ENCODE data around the gene DRD3.

Gene DRD3

GRCh38 chr3:114104414-114104813 is 74.4 kb downstream of the DRD3 start:
- no peak overlapping the region for H3K4me3 ChIP-seq (ENCODE audit: low read depth, low read length)
- no peaks in the 10 kb centered on the region for H3K27me3 ChIP-seq (ENCODE audit: insufficient read depth, low read depth, severe bottlenecking)
- no peak overlapping the region for H3K27ac ChIP-seq
- TF ChIP-seq CTCF (IDR thresholded peaks at IDR 0.05; ENCODE audit: low read depth, low read length), result no peak
- no peaks in the 10 kb centered on the region for H3K9me3 ChIP-seq (ENCODE audit: severe bottlenecking)
- H3K36me3 ChIP-seq, result no peaks in the 10 kb centered on the region
- no peak for DNase-seq

GRCh38 chr3:114103858-114104257 is 75.0 kb downstream of the DRD3 start:
- no peak overlapping the region for H3K4me3 ChIP-seq (ENCODE audit: low read depth, low read length)

GRCh38 chr3:114103181-114103580 is 75.7 kb downstream of the DRD3 start:
- no peaks in the 10 kb centered on the region for H3K36me3 ChIP-seq
- no peak overlapping the region for H3K27ac ChIP-seq
- no peaks in the 10 kb centered on the region for H3K9me3 ChIP-seq (ENCODE audit: severe bottlenecking)
- H3K27me3 ChIP-seq (ENCODE audit: insufficient read depth, low read depth, severe bottlenecking), result no peaks in the 10 kb centered on the region
- no peak for TF ChIP-seq CTCF (IDR thresholded peaks at IDR 0.05; ENCODE audit: low read depth, low read length)
- no peak for DNase-seq
- no peak overlapping the region for H3K4me3 ChIP-seq (ENCODE audit: low read depth, low read length)

More at GRCh38 chr3:114103858-114104257, 75.0 kb downstream of the DRD3 start:
- no peak for DNase-seq
- no peaks in the 10 kb centered on the region for H3K27me3 ChIP-seq (ENCODE audit: insufficient read depth, low read depth, severe bottlenecking)
- H3K27ac ChIP-seq, result no peak overlapping the region
- TF ChIP-seq CTCF (IDR thresholded peaks at IDR 0.05; ENCODE audit: low read depth, low read length), result no peak
- no peaks in the 10 kb centered on the region for H3K36me3 ChIP-seq
- H3K9me3 ChIP-seq (ENCODE audit: severe bottlenecking), result no peaks in the 10 kb centered on the region

GRCh38 chr3:114101101-114101500 is 77.8 kb downstream of the DRD3 start:
- no peaks in the 10 kb centered on the region for H3K36me3 ChIP-seq
- H3K4me3 ChIP-seq (ENCODE audit: low read depth, low read length), result no peak overlapping the region
- no peak overlapping the region for H3K27ac ChIP-seq
- DNase-seq, result no peak
- no peaks in the 10 kb centered on the region for H3K27me3 ChIP-seq (ENCODE audit: insufficient read depth, low read depth, severe bottlenecking)
- H3K9me3 ChIP-seq (ENCODE audit: severe bottlenecking), result no peaks in the 10 kb centered on the region
- TF ChIP-seq CTCF (IDR thresholded peaks at IDR 0.05; ENCODE audit: low read depth, low read length), result no peak

- H3K36me3 ChIP-seq, result no peaks in the 10 kb centered on the region
- H3K27ac ChIP-seq, result no peak overlapping the region
- H3K9me3 ChIP-seq (ENCODE audit: severe bottlenecking), result no peaks in the 10 kb centered on the region
- TF ChIP-seq CTCF (IDR thresholded peaks at IDR 0.05; ENCODE audit: low read depth, low read length), result no peak
- no peak for DNase-seq
- no peak overlapping the region for H3K4me3 ChIP-seq (ENCODE audit: low read depth, low read length)
- no peaks in the 10 kb centered on the region for H3K27me3 ChIP-seq (ENCODE audit: insufficient read depth, low read depth, severe bottlenecking)
Observed at GRCh38 chr3:114095796-114096195, 83.1 kb downstream of the DRD3 start.

GRCh38 chr3:114093596-114093995 is 85.3 kb downstream of the DRD3 start:
- no peak for DNase-seq
- H3K27ac ChIP-seq, result no peak overlapping the region
- no peak for TF ChIP-seq CTCF (IDR thresholded peaks at IDR 0.05; ENCODE audit: low read depth, low read length)
- H3K4me3 ChIP-seq (ENCODE audit: low read depth, low read length), result no peak overlapping the region
- no peaks in the 10 kb centered on the region for H3K27me3 ChIP-seq (ENCODE audit: insufficient read depth, low read depth, severe bottlenecking)
- H3K9me3 ChIP-seq (ENCODE audit: severe bottlenecking), result no peaks in the 10 kb centered on the region
- H3K36me3 ChIP-seq, result no peaks in the 10 kb centered on the region; the same call in 1 of the 2 replicates
